Activated T-helper 1 cell treated with anti-CD3 and anti-CD28 coated beads, Interleukin-12 subunit alpha, Interleukin-12 subunit beta, Interleukin-2, Interleukin-4 antibody, amounts not matched to agents 30 ng/mL and 10 ng/mL and 1 ng/mL, durations not matched to agents 14 hours and 24 hours and 36 hours (primary cell): ENCODE results near the gene HAUS5. TPM values are rescaled to one million over a fixed set of nuclear protein-coding genes. Genes with fewer than 3 reads are reported as not detected.
"Not testable (repeated sequence)": the region's sequence is repeated elsewhere in the genome, so short reads cannot be mapped to it uniquely, and the experiment has no call there.

ENCODE experiments used
- DNase-seq: peaks from one replicate; pipeline ENCODE4 v3.0.0; 2021; ENCODE audit warnings: low spot score
- H3K27ac Mint-ChIP-seq: one replicate; pipeline ENCODE4 v1.8.0; 2021; ENCODE audit warnings: mild to moderate bottlenecking, mixed read lengths
- H3K27me3 Mint-ChIP-seq: one replicate; pipeline ENCODE4 v1.8.0; 2022; ENCODE audit warnings: mild to moderate bottlenecking, moderate library complexity, mixed read lengths; ENCODE audit not compliant: insufficient read depth
- H3K36me3 Mint-ChIP-seq: one replicate; pipeline ENCODE4 v1.8.0; 2021; ENCODE audit warnings: low read depth, mixed read lengths
- H3K4me1 Mint-ChIP-seq: one replicate; pipeline ENCODE4 v1.8.0; 2021; ENCODE audit warnings: low read depth, mixed read lengths
- H3K4me3 Mint-ChIP-seq: one replicate; pipeline ENCODE4 v1.8.0; 2021; ENCODE audit warnings: mild to moderate bottlenecking, moderate library complexity, mixed read lengths
- H3K9me3 Mint-ChIP-seq: one replicate; pipeline ENCODE4 v1.8.0; 2021; ENCODE audit warnings: mixed read lengths
- intact Hi-C: fragments of 100-400 bp; cut with micrococcal nuclease; formaldehyde crosslinking; loops from one replicate; pipeline ENCODE4 v1.15.1; 2024
- total RNA-seq: library from RNA; stranded (reverse); gene quantifications from 2 replicates; pipeline ENCODE4 v1.2.3, GENCODE V29; 2022

The HAUS5 gene
- total RNA-seq, 1 donor from 2014 or later = 41.0 TPM

DNA sequence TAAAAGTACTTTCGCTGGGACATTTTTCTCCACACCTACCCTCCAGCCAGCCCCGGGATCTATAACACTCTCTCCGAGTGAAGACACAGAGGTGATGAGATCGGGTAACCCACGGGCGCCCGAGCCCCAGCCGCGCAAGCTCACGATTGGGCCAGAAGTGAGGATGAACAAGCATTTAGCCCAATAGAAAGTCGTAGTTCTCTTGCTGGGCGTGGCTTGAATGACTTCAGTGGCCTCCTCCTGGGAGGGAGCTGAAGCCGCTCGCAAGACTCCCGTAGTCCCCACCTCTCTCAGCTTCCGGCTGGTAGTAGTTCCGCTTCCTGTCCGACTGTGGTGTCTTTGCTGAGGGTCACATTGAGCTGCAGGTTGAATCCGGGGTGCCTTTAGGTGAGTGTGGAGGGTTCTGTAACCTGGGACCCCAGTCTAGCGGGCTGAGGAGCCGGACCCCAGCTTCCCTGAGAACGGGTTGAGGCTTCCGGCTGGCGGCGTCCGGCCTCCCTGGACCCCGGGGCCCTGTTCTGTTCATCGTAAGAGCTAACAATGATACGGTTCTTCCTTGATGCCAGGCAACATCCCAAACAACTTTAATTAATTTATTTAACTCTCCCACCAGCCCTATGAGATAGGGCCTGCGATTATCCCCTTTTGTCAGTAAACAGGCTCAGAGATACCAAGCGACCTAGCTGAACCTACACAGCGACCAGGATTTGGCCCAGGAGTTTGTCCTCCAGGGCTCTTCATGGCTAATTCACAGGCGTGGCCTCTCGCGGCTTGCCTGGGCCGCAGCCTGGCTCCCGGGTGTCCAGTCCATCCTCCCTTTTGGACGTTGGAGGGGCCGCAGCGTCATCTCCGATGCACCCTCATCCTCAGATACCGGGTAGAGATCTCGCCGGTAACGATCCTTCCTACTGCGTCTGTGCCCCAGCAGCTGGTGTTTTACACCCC, 35.8 kb downstream of the HAUS5 start, which contains the start of gene COX6B1:
TSS of gene COX6B1 (plus strand) at position 307 of the 945 bp plus-strand sequence. CDS start 2,921 bp downstream, outside the sequence.
- DNase-seq = peak; percentile 93
- H3K9me3 Mint-ChIP-seq = no peaks in the 10 kb centered on the region
- H3K36me3 Mint-ChIP-seq = peaks cover 10% of the 10 kb centered on the region
- no peaks in the 10 kb centered on the region for H3K27me3 Mint-ChIP-seq
- H3K4me3 Mint-ChIP-seq = peak within 1 kb of the TSS; percentile 95
- peak within 1 kb of the TSS; percentile 89 for H3K27ac Mint-ChIP-seq
- H3K4me1 Mint-ChIP-seq = peaks cover 25% of the 10 kb centered on the region
- intact Hi-C loops = loop anchor here (1.0 to 10.0 kb wide), 12 partner anchors 20 to 507 kb away; partner anchors contain the start of genes HAUS5, HCST, LIN37 and NFKBID

- H3K4me1 Mint-ChIP-seq = peaks cover 9% of the 10 kb centered on the region
- no peaks in the 10 kb centered on the region for H3K27me3 Mint-ChIP-seq
- no peak overlapping the region for H3K27ac Mint-ChIP-seq
- no peaks in the 10 kb centered on the region for H3K9me3 Mint-ChIP-seq
- intact Hi-C loops = no loop called here
- no peak for DNase-seq
- H3K4me3 Mint-ChIP-seq = peak overlapping the region; percentile 13
- peaks cover 22% of the 10 kb centered on the region for H3K36me3 Mint-ChIP-seq
Measured at GRCh38 chr19:35650581-35650980, 38.0 kb downstream of the HAUS5 start.

- H3K36me3 Mint-ChIP-seq = peaks cover 42% of the 10 kb centered on the region
- intact Hi-C loops, H3K4me3 Mint-ChIP-seq, H3K27me3 Mint-ChIP-seq, DNase-seq, H3K4me1 Mint-ChIP-seq, H3K9me3 Mint-ChIP-seq, H3K27ac Mint-ChIP-seq: not testable (repeated sequence)
Measured at GRCh38 chr19:35654828-35655227, 42.3 kb downstream of the HAUS5 start.

DNA sequence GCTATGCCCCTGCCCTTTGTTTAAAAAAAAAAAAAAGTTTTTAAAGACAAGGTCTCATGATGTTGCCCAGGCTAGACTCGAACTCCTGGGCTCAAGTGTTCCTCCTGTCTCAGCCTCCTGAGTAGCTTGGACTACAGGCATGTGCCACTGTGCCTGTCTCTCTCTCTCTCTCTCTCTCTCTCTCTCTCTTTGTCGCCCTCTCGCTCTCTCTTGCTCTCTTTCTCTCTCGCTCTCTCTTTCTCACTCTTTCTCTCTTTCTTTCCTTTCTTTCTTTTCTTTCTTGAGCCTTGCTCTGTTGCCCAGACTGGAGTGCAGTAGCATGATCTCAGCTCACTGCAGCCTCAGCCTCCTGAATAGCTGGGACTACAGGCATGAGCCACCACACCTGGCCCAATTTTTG, 43.1 kb downstream of the HAUS5 start:
- no peaks in the 10 kb centered on the region for H3K9me3 Mint-ChIP-seq
- peak overlapping the region; percentile 31 for H3K27ac Mint-ChIP-seq
- intact Hi-C loops = no loop called here
- no peak for DNase-seq
- no peak overlapping the region for H3K4me3 Mint-ChIP-seq
- no peaks in the 10 kb centered on the region for H3K27me3 Mint-ChIP-seq
- peaks cover 7% of the 10 kb centered on the region for H3K4me1 Mint-ChIP-seq
- H3K36me3 Mint-ChIP-seq = peaks cover 43% of the 10 kb centered on the region

DNA sequence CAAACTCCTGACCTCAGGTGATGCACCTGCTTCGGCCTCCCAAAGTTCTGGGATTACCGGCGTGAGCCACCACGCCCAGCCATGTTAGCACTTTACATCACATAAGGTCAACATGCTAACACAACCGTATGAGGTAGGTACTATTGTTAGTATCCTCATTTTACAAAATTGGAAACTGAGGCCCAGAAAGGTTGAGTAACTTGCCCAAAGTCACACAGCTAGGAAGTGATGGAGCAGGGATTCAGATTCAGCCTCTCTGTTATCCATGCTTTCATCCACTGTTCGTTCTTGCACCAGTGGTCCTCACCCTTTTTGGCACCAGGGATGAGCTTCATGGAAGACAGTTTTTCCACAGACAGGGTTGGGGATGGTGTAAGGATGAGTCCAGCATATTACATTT, 44.2 kb downstream of the HAUS5 start:
- intact Hi-C loops = no loop called here
- DNase-seq = no peak
- Mint-ChIP-seq H3K27ac (no peak overlapping the region), H3K4me3 (no peak overlapping the region), H3K9me3 (no peaks in the 10 kb centered on the region), H3K4me1 (no peaks in the 10 kb centered on the region), H3K36me3 (peaks cover 36% of the 10 kb centered on the region), H3K27me3 (no peaks in the 10 kb centered on the region)

GRCh38 chr19:35657904-35658700, 45.6 kb downstream of the HAUS5 start:
- H3K36me3 Mint-ChIP-seq = peaks cover 35% of the 10 kb centered on the region
- H3K27ac Mint-ChIP-seq = no peak overlapping the region

GRCh38 chr19:35661995-35662340, 49.4 kb downstream of the HAUS5 start:
- H3K36me3 Mint-ChIP-seq = peaks cover 16% of the 10 kb centered on the region
- H3K27ac Mint-ChIP-seq = no peak overlapping the region
- H3K27me3 Mint-ChIP-seq = no peaks in the 10 kb centered on the region
- intact Hi-C loops = no loop called here
- no peaks in the 10 kb centered on the region for H3K4me1 Mint-ChIP-seq
- H3K4me3 Mint-ChIP-seq = no peak overlapping the region
- no peak for DNase-seq
- no peaks in the 10 kb centered on the region for H3K9me3 Mint-ChIP-seq

More at GRCh38 chr19:35657904-35658700, 45.6 kb downstream of the HAUS5 start:
- intact Hi-C loops = no loop called here
- H3K4me1 Mint-ChIP-seq = no peaks in the 10 kb centered on the region
- H3K4me3 Mint-ChIP-seq = no peak overlapping the region
- no peak for DNase-seq
- H3K9me3 Mint-ChIP-seq = no peaks in the 10 kb centered on the region
- no peaks in the 10 kb centered on the region for H3K27me3 Mint-ChIP-seq

- H3K9me3 Mint-ChIP-seq = no peaks in the 10 kb centered on the region
- no peak overlapping the region for H3K27ac Mint-ChIP-seq
- intact Hi-C loops = no loop called here
- H3K36me3 Mint-ChIP-seq = peaks cover 3% of the 10 kb centered on the region
- H3K27me3 Mint-ChIP-seq = peaks cover 2% of the 10 kb centered on the region
- H3K4me3 Mint-ChIP-seq = no peak overlapping the region
- DNase-seq = no peak
- no peaks in the 10 kb centered on the region for H3K4me1 Mint-ChIP-seq
Measured at GRCh38 chr19:35663981-35664380, 51.4 kb downstream of the HAUS5 start.

- intact Hi-C loops = no loop called here
- Mint-ChIP-seq H3K36me3 (no peaks in the 10 kb centered on the region), H3K27ac (no peak overlapping the region), H3K27me3 (peaks cover 10% of the 10 kb centered on the region), H3K4me3 (no peak overlapping the region), H3K9me3 (no peaks in the 10 kb centered on the region), H3K4me1 (no peaks in the 10 kb centered on the region)
- DNase-seq = no peak
Measured at GRCh38 chr19:35665157-35665556, 52.6 kb downstream of the HAUS5 start.

DNA sequence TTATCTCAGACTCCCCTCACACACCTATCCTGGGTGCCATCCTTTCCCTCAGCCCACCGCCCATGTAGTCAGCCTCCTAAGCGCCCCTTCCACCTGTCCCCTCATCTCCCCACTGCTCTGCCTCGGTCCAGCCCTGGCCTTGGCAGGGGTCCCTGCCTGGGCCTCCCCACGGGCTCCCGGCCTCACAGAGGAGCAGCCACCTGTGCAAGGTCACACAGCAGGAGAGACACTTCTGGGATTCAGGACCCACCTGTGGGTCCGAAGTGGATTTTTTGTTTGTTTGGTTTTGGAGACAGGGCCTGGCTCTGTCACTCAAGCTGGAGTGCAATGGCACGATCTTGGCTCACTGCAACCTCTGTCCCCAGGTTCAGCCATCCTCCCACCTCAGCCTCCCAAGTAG, 53.1 kb downstream of the HAUS5 start:
- Mint-ChIP-seq H3K36me3 (no peaks in the 10 kb centered on the region), H3K9me3 (no peaks in the 10 kb centered on the region), H3K27me3 (peaks cover 11% of the 10 kb centered on the region), H3K4me3 (no peak overlapping the region), H3K4me1 (no peaks in the 10 kb centered on the region), H3K27ac (no peak overlapping the region)
- intact Hi-C loops = no loop called here
- DNase-seq = no peak

DNA sequence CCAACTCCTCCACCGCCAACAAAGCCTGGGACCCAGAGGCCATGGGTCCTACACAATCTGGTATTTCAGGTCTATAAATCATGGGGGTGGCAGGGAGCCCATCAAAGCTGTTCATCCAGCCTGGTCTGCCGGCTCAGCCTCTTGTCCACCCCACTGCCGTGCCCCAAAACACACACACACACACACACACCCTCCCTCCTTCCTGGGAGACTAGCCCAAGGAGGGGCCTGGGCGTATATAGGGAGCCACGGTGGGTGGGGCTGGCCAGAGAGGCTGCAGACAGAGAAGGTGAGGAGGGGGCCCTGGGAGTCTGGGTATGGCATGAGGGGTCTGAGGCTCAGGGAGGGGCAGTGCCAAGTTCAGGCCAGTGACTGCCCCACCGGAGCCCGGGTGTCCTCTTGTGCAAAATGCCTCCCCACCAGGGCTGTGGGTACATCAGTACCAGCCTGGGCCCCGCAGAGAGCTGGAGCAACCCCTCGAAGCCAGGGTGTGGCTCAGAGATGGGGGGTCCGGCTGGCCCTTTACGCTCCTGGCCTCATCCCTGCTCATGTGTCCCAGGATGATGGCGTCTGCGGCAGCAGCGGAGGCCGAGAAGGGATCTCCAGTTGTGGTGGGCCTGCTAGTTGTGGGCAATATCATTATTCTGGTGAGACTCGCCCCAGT, 53.8 kb downstream of the HAUS5 start, which contains the start of gene UPK1A:
TSS of gene UPK1A (plus strand) at position 267 of the 663 bp plus-strand sequence. CDS start at position 563, 296 bp downstream.
- Mint-ChIP-seq H3K27ac (no peak within 1 kb of the TSS), H3K4me3 (no peak within 1 kb of the TSS), H3K4me1 (no peaks in the 10 kb centered on the region), H3K27me3 (peaks cover 16% of the 10 kb centered on the region), H3K36me3 (no peaks in the 10 kb centered on the region), H3K9me3 (no peaks in the 10 kb centered on the region)
- DNase-seq = no peak
- intact Hi-C loops = no loop called here

DNA sequence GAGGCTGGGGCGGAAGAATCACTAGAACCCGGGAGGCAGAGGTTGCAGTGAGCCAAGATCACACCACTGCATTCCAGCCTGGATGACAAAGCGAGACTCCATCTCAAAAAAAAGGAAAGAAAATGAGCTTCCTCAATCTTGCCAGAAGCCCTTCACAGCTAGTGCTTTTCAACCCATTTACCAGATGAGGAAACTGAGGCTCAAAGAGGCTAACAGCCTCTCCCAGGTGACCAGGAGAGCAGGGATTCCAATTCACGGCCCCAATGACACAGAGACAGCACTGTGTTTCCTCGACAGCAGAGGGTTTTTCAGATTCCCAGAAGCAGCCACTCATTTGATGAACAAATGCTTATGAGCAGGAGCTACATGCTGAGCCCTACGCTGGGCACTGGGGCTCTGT, 57.0 kb downstream of the HAUS5 start:
- Mint-ChIP-seq H3K9me3 (no peaks in the 10 kb centered on the region), H3K27me3 (peaks cover 30% of the 10 kb centered on the region), H3K27ac (no peak overlapping the region), H3K4me1 (peaks cover 15% of the 10 kb centered on the region), H3K36me3 (no peaks in the 10 kb centered on the region), H3K4me3 (no peak overlapping the region)
- no peak for DNase-seq
- intact Hi-C loops = no loop called here
